Activated CD8-positive, alpha-beta memory T cell treated with anti-CD3 and anti-CD28 coated beads, Interleukin-2, amount 50 U/mL, for 1 hour (primary cell): ENCODE measurements around the gene TLR9.

Experiments
- DNase-seq: peaks from one replicate; pipeline ENCODE4 v3.0.0-alpha.2; 2020; ENCODE audit errors: extremely low read depth

Gene TLR9

GRCh38 chr3:52172262-52172757 is 53.1 kb downstream of the TLR9 start:
- DNase-seq: no peak

GRCh38 chr3:52171514-52172261 is 53.8 kb downstream of the TLR9 start:
- DNase-seq: no peak
